Measurements from ENCODE around the gene GAB2.
"Not testable (repeated sequence)": the region's sequence is repeated elsewhere in the genome, so short reads cannot be mapped to it uniquely, and the experiment has no call there.

Gene GAB2

GRCh38 chr11:78304201-78304600, 113.4 kb downstream of the GAB2 start:
- DNase-seq, result no peak

GRCh38 chr11:78300108-78300839, 117.3 kb downstream of the GAB2 start:
- DNase-seq, result no peak

- DNase-seq, result no peak
Measured at GRCh38 chr11:78299000-78299710, 118.5 kb downstream of the GAB2 start.

GRCh38 chr11:78298291-78298771, 119.3 kb downstream of the GAB2 start:
- no peak for DNase-seq

- no peak for DNase-seq
Measured at GRCh38 chr11:78295991-78296930, 121.4 kb downstream of the GAB2 start.

- no peak for DNase-seq
Measured at GRCh38 chr11:78295347-78295746, 122.3 kb downstream of the GAB2 start.

- DNase-seq, result not testable (repeated sequence)
Measured at GRCh38 chr11:78294100-78294499, 123.5 kb downstream of the GAB2 start.

GRCh38 chr11:78293536-78293935, 124.1 kb downstream of the GAB2 start:
- no peak for DNase-seq

- peak; percentile 73 to 76 for DNase-seq
Measured at GRCh38 chr11:78292109-78292803, 125.4 kb downstream of the GAB2 start.

GRCh38 chr11:78291503-78292108, 126.0 kb downstream of the GAB2 start:
- no peak for DNase-seq

GRCh38 chr11:78290293-78291176, 127.1 kb downstream of the GAB2 start:
- peak; percentile 98 for DNase-seq

- DNase-seq, result peak in 1 of 2 experiments; percentile 27
Measured at GRCh38 chr11:78289552-78290292, 127.9 kb downstream of the GAB2 start.

GRCh38 chr11:78284260-78284659, 133.4 kb downstream of the GAB2 start:
- no peak for DNase-seq

- no peak for DNase-seq
Measured at GRCh38 chr11:78282821-78283220, 134.8 kb downstream of the GAB2 start.

GRCh38 chr11:78281511-78281910, 136.1 kb downstream of the GAB2 start:
- no peak for DNase-seq

- DNase-seq, result no peak
Measured at GRCh38 chr11:78277314-78277994, 140.2 kb downstream of the GAB2 start.

GRCh38 chr11:78276311-78276710, 141.3 kb downstream of the GAB2 start:
- DNase-seq, result no peak

- DNase-seq, result no peak
Measured at GRCh38 chr11:78274739-78275138, 142.9 kb downstream of the GAB2 start.

GRCh38 chr11:78272625-78273269, 144.9 kb downstream of the GAB2 start:
- DNase-seq, result not testable (repeated sequence)

Measured in Kasumi-1 (cell line).